IMR-90 (cell line): ENCODE data around the gene RNGTT. TPM values are rescaled to one million over a fixed set of nuclear protein-coding genes. Genes with fewer than 3 reads are reported as not detected.

Source experiments
- ATAC-seq: fragments of 200-7000 bp; cut with Tn5 transposase; 2 replicates; pipeline ENCODE4 v1.9.1; 2020; ENCODE audit warnings: low read depth, mild to moderate bottlenecking, moderate library complexity
- BruUV-seq: library from RNA; stranded (reverse); fragments of 400-500 nt; replicated peaks from 2 replicates; lab custom pipeline; 2021; lab: Mats Ljungman, UMichigan
- CTCF ChIA-PET: fragments of 300-600 bp; formaldehyde crosslinking; extraction: SDS; loops from one replicate; lab custom pipeline; 2021; ENCODE audit warnings: antibody characterized with exemption; lab: Yijun Ruan, JAX
- POLR2A ChIA-PET: fragments of 300-600 bp; sonication (Branson Sonifier 250); formaldehyde crosslinking; loops from one replicate; lab custom pipeline; 2022; ENCODE audit warnings: antibody characterized with exemption; ENCODE audit not compliant: unreplicated experiment; lab: Charles Lee
- DNase-seq: peaks from one replicate; pipeline ENCODE4 v3.0.0; 2013
- H2AFZ ChIP-seq: replicated peaks from 2 replicates; pipeline ENCODE3; 2013; ENCODE audit warnings: low read length, mild to moderate bottlenecking; ENCODE audit not compliant: poor library complexity
- H2AK5ac ChIP-seq: 2 replicates; pipeline ENCODE4 v1.6.1; 2013; ENCODE audit warnings: low read depth, low read length, inconsistent platforms
- H2AK9ac ChIP-seq: replicated peaks from 2 replicates; pipeline ENCODE3; 2013; ENCODE audit warnings: mild to moderate bottlenecking, low read depth, low read length, moderate library complexity; ENCODE audit not compliant: poor library complexity
- H2BK120ac ChIP-seq: 2 replicates; pipeline ENCODE4 v1.6.1; 2013; ENCODE audit warnings: low read depth, low read length, inconsistent platforms
- H2BK15ac ChIP-seq: 3 replicates; pipeline ENCODE4 v1.6.1; 2013; ENCODE audit warnings: low read depth, low read length, inconsistent platforms
- H2BK20ac ChIP-seq: 2 replicates; pipeline ENCODE4 v1.6.1; 2013; ENCODE audit warnings: low read depth, mild to moderate bottlenecking, inconsistent platforms, low read length, moderate library complexity
- H2BK5ac ChIP-seq: 2 replicates; pipeline ENCODE4 v1.6.1; 2013; ENCODE audit warnings: mild to moderate bottlenecking, low read depth, low read length, inconsistent platforms; ENCODE audit not compliant: poor library complexity, severe bottlenecking
- H3K14ac ChIP-seq: replicated peaks from 2 replicates; pipeline ENCODE4 v1.6.1; 2013; ENCODE audit warnings: low read depth, low read length, inconsistent platforms
- H3K18ac ChIP-seq: 2 replicates; pipeline ENCODE4 v1.6.1; 2013; ENCODE audit warnings: low read depth, low read length, control low read depth
- H3K23ac ChIP-seq: 2 replicates; pipeline ENCODE4 v1.6.1; 2013; ENCODE audit warnings: low read depth, low read length, inconsistent platforms
- H3K27ac ChIP-seq: 2 replicates; pipeline ENCODE4 v1.5.1; 2013; ENCODE audit warnings: mild to moderate bottlenecking, control low read depth, low read length; ENCODE audit not compliant: insufficient read depth
- H3K27me3 ChIP-seq: 2 replicates; pipeline ENCODE4 v1.6.1; 2013; ENCODE audit warnings: low read length; ENCODE audit not compliant: control insufficient read depth, insufficient read depth
- H3K36me3 ChIP-seq: 2 replicates; pipeline ENCODE4 v1.6.1; 2013; ENCODE audit warnings: low read length, mixed read lengths; ENCODE audit not compliant: control insufficient read depth, insufficient read depth
- H3K4ac ChIP-seq: 2 replicates; pipeline ENCODE4 v1.6.1; 2013; ENCODE audit warnings: low read depth, low read length, inconsistent platforms
- H3K4me1 ChIP-seq: 2 replicates; pipeline ENCODE4 v1.6.1; 2013; ENCODE audit warnings: low read length, mixed read lengths; ENCODE audit not compliant: control insufficient read depth, insufficient read depth
- H3K4me2 ChIP-seq: 2 replicates; pipeline ENCODE4 v1.6.1; 2013; ENCODE audit warnings: low read depth, mild to moderate bottlenecking, control low read depth, low read length, moderate library complexity
- H3K4me3 ChIP-seq: 2 replicates; pipeline ENCODE4 v1.5.1; 2013; ENCODE audit warnings: low read depth, mild to moderate bottlenecking, control low read depth, low read length, moderate library complexity; ENCODE audit not compliant: insufficient read depth
- H3K56ac ChIP-seq: 2 replicates; pipeline ENCODE4 v1.6.1; 2013; ENCODE audit warnings: low read length, inconsistent platforms; ENCODE audit not compliant: insufficient read depth; ENCODE audit errors: extremely low read depth
- H3K79me1 ChIP-seq, 2 experiments: 2 replicates each; pipeline ENCODE4 v1.6.1; 2013; ENCODE audit warnings: low read length in 2 of 2, inconsistent platforms in 1 of 2, low read depth in 1 of 2
- H3K9ac ChIP-seq: 2 replicates; pipeline ENCODE4 v1.6.1; 2013; ENCODE audit warnings: low read depth, low read length, control low read depth
- H3K9me1 ChIP-seq: 2 replicates; pipeline ENCODE4 v1.6.1; 2013; ENCODE audit warnings: low read length, inconsistent platforms; ENCODE audit not compliant: insufficient read depth
- H3K9me3 ChIP-seq: 2 replicates; pipeline ENCODE4 v1.6.1; 2013; ENCODE audit warnings: low read length; ENCODE audit not compliant: control insufficient read depth, insufficient read depth
- H4K20me1 ChIP-seq: 2 replicates; pipeline ENCODE4 v1.6.1; 2013; ENCODE audit warnings: low read length, inconsistent platforms; ENCODE audit not compliant: insufficient read depth
- H4K5ac ChIP-seq: 2 replicates; pipeline ENCODE4 v1.6.1; 2013; ENCODE audit warnings: mild to moderate bottlenecking, low read depth, low read length, control low read depth
- H4K8ac ChIP-seq, 2 experiments: 2 replicates each; pipeline ENCODE4 v1.6.1; 2013; ENCODE audit warnings: low read depth in 2 of 2, low read length in 2 of 2, control low read depth in 1 of 2, inconsistent platforms in 1 of 2
- H4K91ac ChIP-seq: 2 replicates; pipeline ENCODE4 v1.6.1; 2013; ENCODE audit warnings: low read depth, low read length, inconsistent platforms; ENCODE audit not compliant: insufficient read depth
- BHLHE40 ChIP-seq: fragments of 150-350 bp; IDR thresholded peaks from 2 replicates; pipeline ENCODE4 v1.6.1; 2016; ENCODE audit warnings: mild to moderate bottlenecking, low read depth, low read length
- CEBPB ChIP-seq: IDR thresholded peaks from 2 replicates; pipeline ENCODE4 v1.6.1; 2012; ENCODE audit warnings: low read depth, low read length, improper control_type of control experiment
- CHD1 ChIP-seq: IDR thresholded peaks from 2 replicates; pipeline ENCODE4 v1.6.1; 2012; ENCODE audit warnings: low read depth, low read length, improper control_type of control experiment
- ELK1 ChIP-seq: fragments of 150-350 bp; IDR thresholded peaks from 2 replicates; pipeline ENCODE4 v1.6.1; 2016; ENCODE audit warnings: low read depth, mild to moderate bottlenecking, low read length, moderate library complexity, borderline replicate concordance
- FOS ChIP-seq: fragments of 150-350 bp; IDR thresholded peaks from 2 replicates; pipeline ENCODE4 v1.6.1; 2016; ENCODE audit warnings: low read depth, low read length
- MAFK ChIP-seq: IDR thresholded peaks from 2 replicates; pipeline ENCODE4 v1.6.1; 2012; ENCODE audit warnings: low read depth, low read length, improper control_type of control experiment
- MAZ ChIP-seq: IDR thresholded peaks from 2 replicates; pipeline ENCODE4 v1.6.1; 2012; ENCODE audit warnings: low read depth, mild to moderate bottlenecking, low read length, improper control_type of control experiment, moderate library complexity, borderline replicate concordance
- MXI1 ChIP-seq: IDR thresholded peaks from 2 replicates; pipeline ENCODE4 v1.6.1; 2012; ENCODE audit warnings: low read depth, mild to moderate bottlenecking, low read length, moderate library complexity, borderline replicate concordance
- NFE2L2 ChIP-seq: fragments of 150-350 bp; IDR thresholded peaks from 2 replicates; pipeline ENCODE4 v1.6.1; 2016; ENCODE audit warnings: low read depth, mild to moderate bottlenecking, low read length
- RAD21 ChIP-seq: IDR thresholded peaks from 2 replicates; pipeline ENCODE4 v1.6.1; 2012; ENCODE audit warnings: low read length, improper control_type of control experiment
- RCOR1 ChIP-seq: IDR thresholded peaks from 2 replicates; pipeline ENCODE4 v1.6.1; 2012; ENCODE audit warnings: mild to moderate bottlenecking, low read length, improper control_type of control experiment; ENCODE audit not compliant: insufficient replicate concordance
- SMC3 ChIP-seq: fragments of 150-350 bp; IDR thresholded peaks from 2 replicates; pipeline ENCODE4 v1.6.1; 2016; ENCODE audit warnings: low read depth, mild to moderate bottlenecking, antibody characterized with exemption, low read length, moderate library complexity
- USF2 ChIP-seq: fragments of 150-350 bp; IDR thresholded peaks from 2 replicates; pipeline ENCODE4 v1.6.1; 2017; ENCODE audit warnings: mild to moderate bottlenecking, antibody characterized with exemption, low read length, low read depth
- dilution Hi-C: fragments of 300-500 bp; cut with HindIII; formaldehyde crosslinking; loops from one replicate; pipeline ENCODE4 v1.14.3; 2018; ENCODE audit warnings: low sequenced_read_pairs; ENCODE audit not compliant: unreplicated experiment
- in situ Hi-C: fragments of 300-500 bp; cut with MboI; formaldehyde crosslinking; loops from 3 replicates; pipeline ENCODE4 v1.14.3; 2019; ENCODE audit warnings: low sequenced_read_pairs, inconsistent platforms, mixed read lengths
- intact Hi-C: fragments of 100-400 bp; cut with micrococcal nuclease; formaldehyde crosslinking; loops from 2 replicates; pipeline ENCODE4 v1.10.0; 2022
- polyA plus RNA-seq, 3 experiments: library from polyadenylated mRNA; depleted of rRNA; stranded (reverse); fragments of >200 nt; gene quantifications; 2 replicates each; pipeline ENCODE4 v1.2.3, GENCODE V29; 2012; ENCODE audit warnings: low replicate concordance in 1 of 3
- total RNA-seq: library from RNA; depleted of rRNA; stranded (reverse); fragments of >200 nt; gene quantifications from 2 replicates; pipeline ENCODE4 v1.2.3, GENCODE V29; 2012
- TF ChIP-seq, protein P1 (sequence below): conservative IDR thresholded peaks from 2 replicates; pipeline ENCODE4 v1.5.1; 2012; ENCODE audit warnings: mild to moderate bottlenecking, low read depth, low read length, improper control_type of control experiment

RNGTT gene
- total and polyA plus RNA-seq, 2 of the 4 experiments (the other 2 are of a cell fraction), result 5.4 to 21.7 TPM

GRCh38 chr6:88890394-88890793, 73.0 kb downstream of the RNGTT start (continued):
- TF ChIP-seq ELK1 (no peak), CHD1 (no peak), RAD21 (no peak), CEBPB (no peak)

DNA sequence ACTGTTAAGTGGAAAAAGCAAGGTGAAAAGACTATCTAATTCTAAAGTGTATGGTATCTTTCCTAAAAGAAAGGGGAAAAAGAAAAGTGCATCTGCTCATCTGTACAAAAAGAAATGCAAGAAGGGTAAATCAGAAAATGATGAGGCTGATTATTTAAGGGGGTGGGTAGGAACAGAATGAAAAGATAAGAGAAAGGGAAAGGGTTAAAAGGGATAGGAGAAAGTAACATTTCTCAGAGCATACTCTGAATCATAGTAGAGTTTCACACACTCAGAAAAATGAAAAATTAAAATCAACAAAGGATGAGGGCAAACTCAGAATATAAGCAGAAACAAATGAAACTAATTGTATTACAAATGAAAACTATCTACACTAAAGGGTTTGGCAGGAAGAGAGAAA, 79.1 kb downstream of the RNGTT start:
- H3K27me3 ChIP-seq, result no peaks in the 10 kb centered on the region
- ChIA-PET POLR2A (no interaction called here), CTCF (no interaction called here)
- in situ Hi-C loops (no loop called here), intact Hi-C loops (no loop called here), dilution Hi-C loops (no loop called here)
- no peak overlapping the region for H4K91ac ChIP-seq
- no peak overlapping the region for H3K4me3 ChIP-seq
- ATAC-seq (no peak), DNase-seq (no peak)
- H4K20me1 ChIP-seq, result no peaks in the 10 kb centered on the region
- H4K8ac ChIP-seq, result no peak overlapping the region
- no peak overlapping the region for H2BK20ac ChIP-seq
- no peak overlapping the region for H2BK5ac ChIP-seq
- peaks cover 0 to 3% of the 10 kb centered on the region in 2 experiments; a peak in 2 of 4 replicates for H3K79me1 ChIP-seq
- no peak overlapping the region for H3K9ac ChIP-seq
- H3K9me1 ChIP-seq, result no peaks in the 10 kb centered on the region; the same call in 1 of the 2 replicates
- no peak overlapping the region for H3K56ac ChIP-seq
- no peak overlapping the region for H2BK120ac ChIP-seq
- no peak overlapping the region for H3K14ac ChIP-seq
- no peak overlapping the region for H2AK9ac ChIP-seq
- no peak overlapping the region for H2AK5ac ChIP-seq
- no peak overlapping the region for H2AFZ ChIP-seq
- H2BK15ac ChIP-seq, result no peak overlapping the region
- H3K36me3 ChIP-seq, result 0 out of 2 replicates have a peak, but pooled peaks cover 1% of the 10 kb centered on the region
- H3K9me3 ChIP-seq, result no peaks in the 10 kb centered on the region
- no peak overlapping the region for H3K27ac ChIP-seq
- no peak overlapping the region for H4K5ac ChIP-seq
- H3K4me2 ChIP-seq, result no peak overlapping the region
- H3K4me1 ChIP-seq, result no peaks in the 10 kb centered on the region
- no peak overlapping the region for H3K18ac ChIP-seq
- no TSS peak for BruUV-seq
- no peak overlapping the region for H3K4ac ChIP-seq
- H3K23ac ChIP-seq, result no peak overlapping the region
- no peak for TF ChIP-seq MAZ
- no peak for TF ChIP-seq SMC3
- TF ChIP-seq BHLHE40, result no peak
- no peak for TF ChIP-seq CHD1
- no peak for TF ChIP-seq NFE2L2
- TF ChIP-seq MAFK, result no peak
- no peak for TF ChIP-seq CEBPB
- no peak for TF ChIP-seq USF2
- no peak for TF ChIP-seq RCOR1
- no peak for TF ChIP-seq FOS
- TF ChIP-seq, protein P1, sequence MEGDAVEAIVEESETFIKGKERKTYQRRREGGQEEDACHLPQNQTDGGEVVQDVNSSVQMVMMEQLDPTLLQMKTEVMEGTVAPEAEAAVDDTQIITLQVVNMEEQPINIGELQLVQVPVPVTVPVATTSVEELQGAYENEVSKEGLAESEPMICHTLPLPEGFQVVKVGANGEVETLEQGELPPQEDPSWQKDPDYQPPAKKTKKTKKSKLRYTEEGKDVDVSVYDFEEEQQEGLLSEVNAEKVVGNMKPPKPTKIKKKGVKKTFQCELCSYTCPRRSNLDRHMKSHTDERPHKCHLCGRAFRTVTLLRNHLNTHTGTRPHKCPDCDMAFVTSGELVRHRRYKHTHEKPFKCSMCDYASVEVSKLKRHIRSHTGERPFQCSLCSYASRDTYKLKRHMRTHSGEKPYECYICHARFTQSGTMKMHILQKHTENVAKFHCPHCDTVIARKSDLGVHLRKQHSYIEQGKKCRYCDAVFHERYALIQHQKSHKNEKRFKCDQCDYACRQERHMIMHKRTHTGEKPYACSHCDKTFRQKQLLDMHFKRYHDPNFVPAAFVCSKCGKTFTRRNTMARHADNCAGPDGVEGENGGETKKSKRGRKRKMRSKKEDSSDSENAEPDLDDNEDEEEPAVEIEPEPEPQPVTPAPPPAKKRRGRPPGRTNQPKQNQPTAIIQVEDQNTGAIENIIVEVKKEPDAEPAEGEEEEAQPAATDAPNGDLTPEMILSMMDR, result no peak
- no peak for TF ChIP-seq MXI1
